Mesendoderm (in vitro differentiated cells): ENCODE data around the gene XKR3.
"Not testable (repeated sequence)": the region's sequence is repeated elsewhere in the genome, so short reads cannot be mapped to it uniquely, and the experiment has no call there.

Experiments
- DNase-seq: peaks from one replicate; pipeline ENCODE4 v3.0.0; 2013
- H2AK5ac ChIP-seq: 2 replicates; pipeline ENCODE4 v1.6.1; 2013; ENCODE audit warnings: low read length, inconsistent platforms
- H2BK120ac ChIP-seq: 2 replicates; pipeline ENCODE4 v1.6.1; 2013; ENCODE audit warnings: low read depth, mild to moderate bottlenecking, low read length, moderate library complexity, mixed read lengths
- H2BK15ac ChIP-seq: replicated peaks from 2 replicates; pipeline ENCODE4 v1.6.1; 2013; ENCODE audit warnings: low read depth, mild to moderate bottlenecking, moderate library complexity
- H2BK5ac ChIP-seq: 2 replicates; pipeline ENCODE4 v1.6.1; 2013; ENCODE audit warnings: low read length, inconsistent platforms
- H3K18ac ChIP-seq: 2 replicates; pipeline ENCODE4 v1.6.1; 2013; ENCODE audit warnings: mild to moderate bottlenecking, low read length, mixed read lengths
- H3K23ac ChIP-seq: one replicate; pipeline ENCODE4 v1.6.1; 2013; ENCODE audit warnings: low read length
- H3K27ac ChIP-seq: 2 replicates; pipeline ENCODE4 v1.5.1; 2013; ENCODE audit warnings: low read depth, mild to moderate bottlenecking, inconsistent platforms, low read length, moderate library complexity
- H3K27me3 ChIP-seq: 2 replicates; pipeline ENCODE4 v1.6.1; 2013; ENCODE audit warnings: low read length, control low read depth, mild to moderate bottlenecking, inconsistent platforms; ENCODE audit not compliant: insufficient read depth, poor library complexity
- H3K36me3 ChIP-seq: 2 replicates; pipeline ENCODE4 v1.6.1; 2013; ENCODE audit warnings: low read length, inconsistent platforms; ENCODE audit not compliant: control insufficient read depth, insufficient read depth
- H3K4ac ChIP-seq: one replicate; pipeline ENCODE4 v1.6.1; 2013; ENCODE audit warnings: low read depth, mild to moderate bottlenecking, low read length, moderate library complexity
- H3K4me1 ChIP-seq: 2 replicates; pipeline ENCODE4 v1.6.1; 2013; ENCODE audit warnings: low read depth, low read length, inconsistent platforms; ENCODE audit not compliant: control insufficient read depth
- H3K4me2 ChIP-seq: 2 replicates; pipeline ENCODE4 v1.6.1; 2013; ENCODE audit warnings: low read length
- H3K4me3 ChIP-seq: 2 replicates; pipeline ENCODE4 v1.5.1; 2013; ENCODE audit warnings: mild to moderate bottlenecking, low read length
- H3K56ac ChIP-seq: one replicate; pipeline ENCODE4 v1.6.1; 2013; ENCODE audit warnings: low read length
- H3K79me1 ChIP-seq: 2 replicates; pipeline ENCODE4 v1.6.1; 2013; ENCODE audit warnings: low read length, inconsistent platforms
- H3K79me2 ChIP-seq: 2 replicates; pipeline ENCODE4 v1.6.1; 2013; ENCODE audit warnings: mild to moderate bottlenecking, low read length; ENCODE audit not compliant: control insufficient read depth, insufficient read depth
- H3K9ac ChIP-seq: 2 replicates; pipeline ENCODE4 v1.6.1; 2013; ENCODE audit warnings: low read length, inconsistent platforms
- H4K5ac ChIP-seq: one replicate; pipeline ENCODE4 v1.6.1; 2013; ENCODE audit warnings: low read length
- H4K8ac ChIP-seq: one replicate; pipeline ENCODE4 v1.6.1; 2013; ENCODE audit warnings: low read depth, mild to moderate bottlenecking, control low read depth, low read length, moderate library complexity
- WGBS: extraction: QIAGEN DNeasy Blood & Tissue Kit; methylation state at CpG from one replicate; pipeline ENCODE4 v1.1.7; 2013; ENCODE audit warnings: low lambda C conversion rate, missing lambda C conversion rate; ENCODE audit not compliant: insufficient coverage; ENCODE audit errors: extremely low coverage; 5-methylcytosine and 5-hydroxymethylcytosine counted together

Gene XKR3

DNA sequence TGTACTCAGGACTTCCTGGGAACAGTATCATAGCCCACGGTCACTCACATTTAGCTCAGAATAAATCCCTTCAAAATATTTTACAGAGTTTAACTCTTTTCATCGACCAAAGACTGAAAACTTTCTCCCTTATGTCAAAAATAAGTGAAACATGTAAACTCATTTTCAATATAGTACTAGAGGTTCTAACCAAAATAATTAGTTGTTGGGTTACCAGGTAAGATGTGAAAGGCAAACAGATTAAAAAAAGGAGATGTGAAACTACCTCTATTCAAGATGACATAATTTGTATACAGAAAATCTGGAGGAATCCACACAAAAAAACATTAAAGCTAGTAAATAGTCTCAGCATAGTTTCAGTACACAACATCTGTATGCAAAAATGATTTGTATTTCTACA is 20.3 kb downstream of the XKR3 start:
- H3K27me3 ChIP-seq: no peaks in the 10 kb centered on the region
- no peak overlapping the region for H3K23ac ChIP-seq
- H4K5ac ChIP-seq: no peak overlapping the region
- H2BK5ac ChIP-seq: no peak overlapping the region
- DNase-seq: no peak
- H2BK15ac ChIP-seq: no peak overlapping the region
- no peaks in the 10 kb centered on the region for H3K36me3 ChIP-seq
- H3K4me3 ChIP-seq: no peak overlapping the region
- no peak overlapping the region for H3K56ac ChIP-seq
- H3K9ac ChIP-seq: no peak overlapping the region
- no peak overlapping the region for H3K4me2 ChIP-seq
- no peak overlapping the region for H4K8ac ChIP-seq
- H3K79me2 ChIP-seq: no peaks in the 10 kb centered on the region
- no peaks in the 10 kb centered on the region for H3K79me1 ChIP-seq
- no CpG with 5 or more reads among the region's 2 CpGs for WGBS
- no peak overlapping the region for H2BK120ac ChIP-seq
- H3K27ac ChIP-seq: no peak overlapping the region
- no peak overlapping the region for H3K4ac ChIP-seq
- no peaks in the 10 kb centered on the region for H3K4me1 ChIP-seq
- H2AK5ac ChIP-seq: no peak overlapping the region
- no peak overlapping the region for H3K18ac ChIP-seq

DNA sequence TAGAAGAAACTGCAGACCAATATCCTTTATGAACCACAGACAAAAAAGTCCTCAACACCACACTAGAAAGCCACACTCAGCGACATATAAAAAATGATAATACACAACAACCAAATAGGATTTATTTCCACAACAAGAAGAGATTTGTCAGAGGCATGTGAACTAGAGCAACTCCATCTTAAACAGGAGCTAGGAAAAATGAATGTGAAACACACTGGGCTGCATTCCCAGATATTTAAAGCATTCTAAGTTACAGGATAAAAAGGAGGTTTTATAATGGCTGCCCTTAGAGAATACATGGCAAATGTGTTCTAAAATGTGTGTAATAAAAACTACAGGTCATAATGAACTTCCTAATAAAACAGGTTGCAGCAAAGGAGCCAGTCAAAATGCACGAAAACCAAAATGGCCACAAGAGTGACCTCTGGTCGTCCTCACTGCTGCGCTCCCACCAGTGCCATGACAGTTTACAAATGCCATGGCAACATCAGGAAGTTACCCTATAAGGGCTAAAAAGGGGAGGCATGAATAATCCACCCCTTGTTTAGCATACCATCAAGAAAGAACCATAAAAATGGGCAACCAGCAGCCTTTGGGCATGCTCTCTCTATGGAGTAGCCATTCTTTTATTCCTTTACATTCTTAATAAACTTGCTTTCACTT is 21.8 kb downstream of the XKR3 start:
- H3K27me3 ChIP-seq: no peaks in the 10 kb centered on the region
- no peaks in the 10 kb centered on the region for H3K79me2 ChIP-seq
- H3K56ac ChIP-seq: no peak overlapping the region
- H3K4me1 ChIP-seq: no peaks in the 10 kb centered on the region
- H3K4ac ChIP-seq: no peak overlapping the region
- H4K8ac ChIP-seq: no peak overlapping the region
- no peak overlapping the region for H2BK120ac ChIP-seq
- H3K4me2 ChIP-seq: no peak overlapping the region
- H3K27ac ChIP-seq: no peak overlapping the region
- DNase-seq: peak; percentile 30
- no peak overlapping the region for H2AK5ac ChIP-seq
- H3K36me3 ChIP-seq: no peaks in the 10 kb centered on the region
- H3K4me3 ChIP-seq: no peak overlapping the region
- no peak overlapping the region for H2BK15ac ChIP-seq
- no CpG with 5 or more reads among the region's 4 CpGs for WGBS
- H3K79me1 ChIP-seq: no peaks in the 10 kb centered on the region
- H3K18ac ChIP-seq: no peak overlapping the region
- H3K9ac ChIP-seq: no peak overlapping the region
- no peak overlapping the region for H2BK5ac ChIP-seq
- H3K23ac ChIP-seq: no peak overlapping the region
- H4K5ac ChIP-seq: no peak overlapping the region

DNA sequence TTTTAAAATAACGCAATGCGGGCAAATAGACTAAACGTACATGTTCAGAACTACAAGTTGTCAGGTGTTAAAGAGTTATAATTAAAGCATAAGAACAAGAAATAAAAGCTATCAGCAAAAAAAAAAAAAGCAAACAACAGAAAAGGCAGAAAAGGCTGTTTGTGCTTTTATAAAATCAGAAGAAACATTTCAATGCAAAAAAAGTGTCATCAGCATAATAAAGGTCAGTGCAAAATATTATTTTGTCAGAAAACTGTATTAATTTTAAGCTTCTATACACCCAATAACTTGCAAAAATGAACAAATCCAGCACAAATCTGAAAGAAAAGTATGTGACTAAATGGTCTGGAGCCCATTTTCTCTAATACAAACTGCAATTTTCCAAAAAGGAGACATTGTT is 23.6 kb downstream of the XKR3 start:
- Histone ChIP-seq H3K4me2 (no peak overlapping the region), H2BK120ac (no peak overlapping the region), H3K27ac (no peak overlapping the region), H2BK15ac (no peak overlapping the region), H3K23ac (no peak overlapping the region), H3K4me3 (no peak overlapping the region), H3K79me2 (no peaks in the 10 kb centered on the region), H2BK5ac (no peak overlapping the region), H3K79me1 (no peaks in the 10 kb centered on the region), H3K36me3 (no peaks in the 10 kb centered on the region), H4K5ac (no peak overlapping the region), H3K4ac (no peak overlapping the region), H3K56ac (no peak overlapping the region), H3K18ac (no peak overlapping the region), H3K4me1 (no peaks in the 10 kb centered on the region), H2AK5ac (no peak overlapping the region), H3K27me3 (no peaks in the 10 kb centered on the region), H4K8ac (no peak overlapping the region), H3K9ac (no peak overlapping the region)
- no peak for DNase-seq
- 100% methylated on average over 3 of the region's 3 CpGs for WGBS

DNA sequence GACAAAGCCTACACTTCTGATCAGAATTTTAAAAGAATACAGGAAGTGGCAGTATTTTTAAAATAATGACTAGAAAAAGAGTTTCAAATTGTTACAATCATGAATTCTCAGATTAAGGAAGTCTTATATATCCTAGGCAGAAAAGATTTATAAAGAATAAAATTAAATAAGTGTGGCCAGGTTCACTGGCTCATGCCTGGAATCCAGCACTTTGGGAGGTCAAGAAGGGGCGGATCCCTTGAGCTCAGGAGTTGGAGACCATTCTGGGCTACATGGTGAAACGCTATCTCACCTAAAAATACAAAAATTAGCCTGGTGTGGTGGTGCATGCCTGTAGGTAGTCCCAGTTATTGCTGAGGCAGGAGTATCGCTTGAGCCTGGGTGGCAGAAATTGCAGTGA is 24.1 kb downstream of the XKR3 start:
- WGBS: no CpG with 5 or more reads among the region's 3 CpGs

DNA sequence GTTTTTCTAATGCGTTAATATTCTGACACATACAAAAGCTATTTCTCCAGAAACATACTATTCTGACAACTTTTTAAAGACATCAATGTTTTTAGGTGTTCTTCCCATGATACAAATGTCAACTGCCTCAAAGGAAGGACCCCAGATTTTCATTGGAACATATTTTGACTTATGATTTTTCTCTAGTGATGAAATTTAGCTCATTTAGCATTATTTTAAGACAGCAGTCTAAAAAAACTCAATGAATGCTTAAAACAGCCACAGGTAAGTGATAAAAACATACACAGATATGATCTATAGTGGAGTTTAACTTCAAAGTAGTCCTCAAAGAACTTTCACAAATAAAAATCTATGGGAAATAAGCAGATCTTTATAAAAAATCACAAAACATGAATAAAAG is 24.9 kb downstream of the XKR3 start:
- H3K56ac ChIP-seq: no peak overlapping the region
- H3K79me1 ChIP-seq: no peaks in the 10 kb centered on the region
- H3K4me3 ChIP-seq: no peak overlapping the region
- no peak overlapping the region for H2BK120ac ChIP-seq
- no peaks in the 10 kb centered on the region for H3K79me2 ChIP-seq
- H3K9ac ChIP-seq: no peak overlapping the region
- H3K4ac ChIP-seq: no peak overlapping the region
- DNase-seq: no peak
- H4K8ac ChIP-seq: no peak overlapping the region
- H3K18ac ChIP-seq: no peak overlapping the region
- WGBS: 100% methylated on average over 1 of the region's 1 CpG
- H3K27ac ChIP-seq: no peak overlapping the region
- no peak overlapping the region for H4K5ac ChIP-seq
- H3K36me3 ChIP-seq: no peaks in the 10 kb centered on the region
- H3K23ac ChIP-seq: no peak overlapping the region
- H2BK5ac ChIP-seq: no peak overlapping the region
- H3K4me2 ChIP-seq: no peak overlapping the region
- no peak overlapping the region for H2AK5ac ChIP-seq
- no peak overlapping the region for H2BK15ac ChIP-seq
- H3K4me1 ChIP-seq: no peaks in the 10 kb centered on the region
- H3K27me3 ChIP-seq: no peaks in the 10 kb centered on the region

More for the DNA sequence above, 24.1 kb downstream of the XKR3 start:
- H3K56ac ChIP-seq: no peak overlapping the region
- no peak for DNase-seq
- H3K27ac ChIP-seq: no peak overlapping the region
- no peak overlapping the region for H3K23ac ChIP-seq
- no peak overlapping the region for H2BK5ac ChIP-seq
- H4K8ac ChIP-seq: no peak overlapping the region
- H3K79me1 ChIP-seq: no peaks in the 10 kb centered on the region
- no peak overlapping the region for H3K4me2 ChIP-seq
- H3K18ac ChIP-seq: no peak overlapping the region
- H3K4me3 ChIP-seq: no peak overlapping the region
- H2BK120ac ChIP-seq: no peak overlapping the region
- no peak overlapping the region for H3K4ac ChIP-seq
- no peak overlapping the region for H2AK5ac ChIP-seq
- H3K79me2 ChIP-seq: no peaks in the 10 kb centered on the region
- H3K9ac ChIP-seq: no peak overlapping the region
- no peaks in the 10 kb centered on the region for H3K4me1 ChIP-seq
- no peak overlapping the region for H4K5ac ChIP-seq
- H3K27me3 ChIP-seq: no peaks in the 10 kb centered on the region
- no peak overlapping the region for H2BK15ac ChIP-seq
- no peaks in the 10 kb centered on the region for H3K36me3 ChIP-seq

DNA sequence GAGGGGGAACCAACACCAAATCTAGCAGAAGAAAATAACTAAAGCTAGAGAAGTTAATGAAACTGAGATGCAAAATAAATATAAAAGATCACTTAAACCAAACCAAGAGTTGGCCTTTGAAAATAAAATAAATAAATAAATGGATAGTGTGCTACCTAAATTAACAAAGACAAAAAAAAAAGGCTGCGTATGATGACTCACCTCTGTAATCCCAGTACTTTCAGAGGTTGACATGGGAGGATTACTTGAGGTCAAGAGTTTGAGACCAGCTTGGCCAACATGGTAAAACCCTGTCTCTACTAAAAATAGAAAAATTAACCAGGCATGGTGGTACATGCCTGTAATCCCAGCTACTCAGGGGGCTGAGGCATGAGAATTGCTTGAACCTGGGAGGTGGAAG is 29.7 kb downstream of the XKR3 start:
- not testable (repeated sequence) for H3K79me1 ChIP-seq, H3K4me1 ChIP-seq, H3K18ac ChIP-seq, H3K4me3 ChIP-seq, H3K79me2 ChIP-seq, H3K4ac ChIP-seq, H4K5ac ChIP-seq, H2AK5ac ChIP-seq, H3K23ac ChIP-seq, H3K27ac ChIP-seq, H3K36me3 ChIP-seq, H3K56ac ChIP-seq, H2BK15ac ChIP-seq, H3K4me2 ChIP-seq, H4K8ac ChIP-seq, H2BK5ac ChIP-seq, DNase-seq, H3K27me3 ChIP-seq, H2BK120ac ChIP-seq, H3K9ac ChIP-seq
- WGBS: no CpG with 5 or more reads among the region's 1 CpG
